ENCODE data around the gene CDH12.
"Not testable (repeated sequence)": the region's sequence is repeated elsewhere in the genome, so short reads cannot be mapped to it uniquely, and the experiment has no call there.

CDH12 gene

DNA sequence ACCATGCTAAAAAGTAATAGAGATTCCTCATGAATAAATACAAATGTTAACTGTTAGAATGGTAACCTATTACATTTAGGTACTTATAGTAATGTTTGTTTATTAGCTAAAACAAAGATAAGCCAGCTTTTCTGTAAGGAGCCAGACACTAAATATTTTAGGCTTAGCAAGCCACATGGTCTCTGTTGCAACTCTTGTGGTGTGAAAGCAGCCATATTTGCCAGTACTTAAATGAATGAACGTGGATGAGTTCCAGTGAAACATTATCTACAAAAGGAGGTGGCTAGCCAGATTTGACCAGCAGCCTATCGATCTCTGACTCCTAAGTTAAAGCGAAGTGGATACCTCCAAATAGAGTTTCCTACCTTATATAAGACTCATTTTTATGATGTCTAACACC lies 331.6 kb downstream of the CDH12 start:
- no peaks in the 10 kb centered on the region for H3K27me3 ChIP-seq (ENCODE audit: control insufficient read depth, insufficient read depth, low read length)
- H3K4me3 ChIP-seq (ENCODE audit: low read depth, low read length) = no peak overlapping the region
- no peaks in the 10 kb centered on the region for H3K36me3 ChIP-seq (ENCODE audit: control insufficient read depth, insufficient read depth, low read length)
- H3K4me1 ChIP-seq (ENCODE audit: control insufficient read depth, insufficient read depth, low read length) = no peaks in the 10 kb centered on the region
- H3K9ac ChIP-seq (ENCODE audit: low read length) = no peak overlapping the region
- no peaks in the 10 kb centered on the region for H3K9me3 ChIP-seq (ENCODE audit: control insufficient read depth, insufficient read depth, low read depth, low read length)
- no peak overlapping the region for H3K27ac ChIP-seq (ENCODE audit: low read depth, low read length)

DNA sequence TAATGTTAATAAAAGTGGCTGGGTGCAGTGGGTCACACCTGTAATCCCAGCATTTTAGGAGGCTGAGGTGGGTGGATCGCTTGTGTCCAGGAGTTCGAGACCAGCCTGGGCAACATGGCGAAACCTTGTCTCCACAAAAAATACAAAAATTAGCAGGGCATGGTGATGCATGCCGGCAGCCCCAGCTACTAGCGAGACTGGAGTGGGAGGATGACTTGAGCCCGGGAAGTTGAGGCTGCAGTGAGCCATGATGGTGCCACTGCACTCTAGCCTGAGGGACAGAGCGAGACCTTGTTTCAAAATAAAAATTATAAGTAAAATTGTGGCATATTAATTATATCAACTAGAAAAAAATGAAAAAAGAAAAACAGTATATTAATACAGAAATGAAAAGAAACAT lies 336.6 kb downstream of the CDH12 start:
- H3K9me3 ChIP-seq (ENCODE audit: control insufficient read depth, insufficient read depth, low read depth, low read length); H3K9ac ChIP-seq (ENCODE audit: low read length); H3K4me1 ChIP-seq (ENCODE audit: control insufficient read depth, insufficient read depth, low read length); H3K27ac ChIP-seq (ENCODE audit: low read depth, low read length); H3K27me3 ChIP-seq (ENCODE audit: control insufficient read depth, insufficient read depth, low read length); H3K36me3 ChIP-seq (ENCODE audit: control insufficient read depth, insufficient read depth, low read length); H3K4me3 ChIP-seq (ENCODE audit: low read depth, low read length): not testable (repeated sequence)

DNA sequence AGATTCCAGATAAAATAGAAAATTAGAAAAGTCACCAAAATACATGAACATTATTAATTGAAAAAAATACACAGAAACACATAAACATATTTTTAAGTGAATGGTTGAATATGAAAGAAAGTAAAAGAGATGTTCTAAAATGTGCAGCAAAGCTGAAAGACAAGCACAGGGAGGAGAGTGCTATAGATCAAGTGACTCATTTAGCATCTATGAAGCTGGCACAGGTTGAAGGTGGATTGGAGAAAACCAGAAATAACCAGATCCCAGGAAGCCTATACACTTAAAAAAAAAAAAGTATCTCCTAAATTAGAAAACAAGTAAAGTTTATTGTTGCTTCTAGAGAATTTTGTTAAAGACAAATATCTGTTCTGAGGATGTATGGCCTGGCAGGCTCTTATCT lies 338.9 kb downstream of the CDH12 start:
- no peak overlapping the region for H3K9ac ChIP-seq (ENCODE audit: low read length)
- H3K4me1 ChIP-seq (ENCODE audit: control insufficient read depth, insufficient read depth, low read length) = no peaks in the 10 kb centered on the region

DNA sequence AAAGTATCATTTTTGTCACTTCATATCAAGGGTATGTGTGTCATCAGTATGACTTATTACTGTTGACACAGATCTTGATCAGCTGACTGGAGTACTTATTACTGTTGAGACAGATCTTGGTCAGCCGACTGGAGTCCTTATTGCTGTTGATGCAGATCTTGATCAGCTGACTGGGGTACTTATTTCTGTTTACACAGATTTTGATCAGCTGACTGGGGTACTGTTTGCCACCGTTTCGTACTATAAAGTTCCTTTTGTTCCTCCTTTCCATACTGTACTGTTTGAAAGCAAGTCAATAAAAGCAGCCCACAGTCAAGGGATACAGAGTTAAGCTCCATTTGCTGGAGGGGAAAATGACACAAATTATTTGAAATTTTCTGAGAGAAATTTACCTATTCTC lies 347.3 kb downstream of the CDH12 start:
- Histone ChIP-seq H3K27me3 (ENCODE audit: control insufficient read depth, insufficient read depth, low read length) (no peaks in the 10 kb centered on the region), H3K4me1 (ENCODE audit: control insufficient read depth, insufficient read depth, low read length) (no peaks in the 10 kb centered on the region)

More for the DNA sequence above, 338.9 kb downstream of the CDH12 start:
- no peak overlapping the region for H3K27ac ChIP-seq (ENCODE audit: low read depth, low read length)
- H3K9me3 ChIP-seq (ENCODE audit: control insufficient read depth, insufficient read depth, low read depth, low read length) = no peaks in the 10 kb centered on the region
- no peaks in the 10 kb centered on the region for H3K27me3 ChIP-seq (ENCODE audit: control insufficient read depth, insufficient read depth, low read length)
- no peak overlapping the region for H3K4me3 ChIP-seq (ENCODE audit: low read depth, low read length)
- H3K36me3 ChIP-seq (ENCODE audit: control insufficient read depth, insufficient read depth, low read length) = no peaks in the 10 kb centered on the region

DNA sequence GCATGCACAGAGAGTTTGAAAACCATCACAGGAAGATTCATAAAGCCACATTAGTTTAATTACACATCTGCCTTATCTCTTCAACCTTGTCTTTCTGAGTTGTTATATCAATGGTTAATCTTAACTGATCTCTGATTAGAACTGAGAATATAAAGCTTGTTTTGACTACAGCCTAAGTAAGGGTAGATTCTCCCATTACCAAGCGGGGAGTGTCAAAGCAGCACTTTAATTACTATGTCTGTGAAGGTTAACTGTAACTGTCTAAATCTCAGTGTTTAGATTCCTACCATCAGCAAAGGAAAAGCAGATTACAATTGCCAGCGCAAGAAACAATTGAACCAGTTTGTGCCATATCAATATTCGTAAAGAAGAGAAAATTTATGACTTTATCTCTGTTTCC lies 348.7 kb downstream of the CDH12 start:
- H3K9ac ChIP-seq (ENCODE audit: low read length) = no peak overlapping the region

More for the DNA sequence above, 347.3 kb downstream of the CDH12 start:
- Histone ChIP-seq H3K9ac (ENCODE audit: low read length) (no peak overlapping the region), H3K9me3 (ENCODE audit: control insufficient read depth, insufficient read depth, low read depth, low read length) (peaks cover 7% of the 10 kb centered on the region), H3K4me3 (ENCODE audit: low read depth, low read length) (no peak overlapping the region), H3K27ac (ENCODE audit: low read depth, low read length) (no peak overlapping the region), H3K36me3 (ENCODE audit: control insufficient read depth, insufficient read depth, low read length) (no peaks in the 10 kb centered on the region)

DNA sequence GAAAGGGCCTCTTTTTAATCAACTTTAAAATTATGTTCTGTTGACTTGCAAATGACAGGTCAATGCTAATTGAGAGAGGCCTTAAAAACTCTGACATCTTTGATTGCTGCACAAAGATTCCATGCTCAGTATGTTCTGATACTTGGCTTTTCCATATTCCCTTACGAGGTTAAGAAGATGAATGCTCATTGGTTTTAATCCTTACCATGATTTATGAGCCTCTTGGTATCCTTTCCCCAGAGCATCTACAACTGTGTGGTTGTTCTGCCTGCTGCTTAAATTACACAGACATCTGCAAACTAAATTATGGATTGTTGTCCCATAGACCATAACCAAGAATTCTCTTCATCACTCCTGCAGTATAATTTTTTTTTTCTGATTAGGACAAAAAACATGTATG lies 352.6 kb downstream of the CDH12 start:
- no peaks in the 10 kb centered on the region for H3K27me3 ChIP-seq (ENCODE audit: control insufficient read depth, insufficient read depth, low read length)
- H3K9ac ChIP-seq (ENCODE audit: low read length) = no peak overlapping the region
- no peaks in the 10 kb centered on the region for H3K36me3 ChIP-seq (ENCODE audit: control insufficient read depth, insufficient read depth, low read length)
- H3K27ac ChIP-seq (ENCODE audit: low read depth, low read length) = no peak overlapping the region
- no peak overlapping the region for H3K4me3 ChIP-seq (ENCODE audit: low read depth, low read length)
- H3K4me1 ChIP-seq (ENCODE audit: control insufficient read depth, insufficient read depth, low read length) = no peaks in the 10 kb centered on the region
- peaks cover 7% of the 10 kb centered on the region for H3K9me3 ChIP-seq (ENCODE audit: control insufficient read depth, insufficient read depth, low read depth, low read length)

More for the DNA sequence above, 348.7 kb downstream of the CDH12 start:
- no peak overlapping the region for H3K27ac ChIP-seq (ENCODE audit: low read depth, low read length)
- peaks cover 7% of the 10 kb centered on the region for H3K9me3 ChIP-seq (ENCODE audit: control insufficient read depth, insufficient read depth, low read depth, low read length)
- H3K36me3 ChIP-seq (ENCODE audit: control insufficient read depth, insufficient read depth, low read length) = no peaks in the 10 kb centered on the region
- H3K4me3 ChIP-seq (ENCODE audit: low read depth, low read length) = no peak overlapping the region
- H3K4me1 ChIP-seq (ENCODE audit: control insufficient read depth, insufficient read depth, low read length) = no peaks in the 10 kb centered on the region
- no peaks in the 10 kb centered on the region for H3K27me3 ChIP-seq (ENCODE audit: control insufficient read depth, insufficient read depth, low read length)

DNA sequence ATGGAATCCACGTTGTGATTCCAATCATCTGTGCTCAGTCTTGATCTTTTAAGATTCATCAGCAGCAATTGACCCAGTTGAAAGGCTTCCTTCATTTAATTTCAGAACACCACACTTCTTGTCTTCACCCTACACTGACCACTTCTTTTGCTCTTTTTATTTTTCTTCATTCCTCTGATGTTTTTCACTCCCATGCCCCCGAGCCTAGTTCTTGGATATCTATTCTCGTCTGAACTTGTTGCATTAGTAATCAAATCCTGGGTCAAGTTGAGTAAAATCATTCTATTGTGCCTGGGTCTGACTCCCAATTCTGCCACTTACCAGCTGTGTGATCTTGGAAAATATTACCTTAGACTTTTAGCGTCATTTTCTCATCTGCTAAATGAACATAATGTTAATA lies 356.5 kb downstream of the CDH12 start:
- Histone ChIP-seq H3K4me1 (ENCODE audit: control insufficient read depth, insufficient read depth, low read length) (no peaks in the 10 kb centered on the region), H3K9ac (ENCODE audit: low read length) (no peak overlapping the region), H3K36me3 (ENCODE audit: control insufficient read depth, insufficient read depth, low read length) (no peaks in the 10 kb centered on the region), H3K27me3 (ENCODE audit: control insufficient read depth, insufficient read depth, low read length) (no peaks in the 10 kb centered on the region), H3K9me3 (ENCODE audit: control insufficient read depth, insufficient read depth, low read depth, low read length) (peaks cover under 1% of the 10 kb centered on the region; the same call in 1 of the 2 replicates), H3K27ac (ENCODE audit: low read depth, low read length) (no peak overlapping the region), H3K4me3 (ENCODE audit: low read depth, low read length) (no peak overlapping the region)

DNA sequence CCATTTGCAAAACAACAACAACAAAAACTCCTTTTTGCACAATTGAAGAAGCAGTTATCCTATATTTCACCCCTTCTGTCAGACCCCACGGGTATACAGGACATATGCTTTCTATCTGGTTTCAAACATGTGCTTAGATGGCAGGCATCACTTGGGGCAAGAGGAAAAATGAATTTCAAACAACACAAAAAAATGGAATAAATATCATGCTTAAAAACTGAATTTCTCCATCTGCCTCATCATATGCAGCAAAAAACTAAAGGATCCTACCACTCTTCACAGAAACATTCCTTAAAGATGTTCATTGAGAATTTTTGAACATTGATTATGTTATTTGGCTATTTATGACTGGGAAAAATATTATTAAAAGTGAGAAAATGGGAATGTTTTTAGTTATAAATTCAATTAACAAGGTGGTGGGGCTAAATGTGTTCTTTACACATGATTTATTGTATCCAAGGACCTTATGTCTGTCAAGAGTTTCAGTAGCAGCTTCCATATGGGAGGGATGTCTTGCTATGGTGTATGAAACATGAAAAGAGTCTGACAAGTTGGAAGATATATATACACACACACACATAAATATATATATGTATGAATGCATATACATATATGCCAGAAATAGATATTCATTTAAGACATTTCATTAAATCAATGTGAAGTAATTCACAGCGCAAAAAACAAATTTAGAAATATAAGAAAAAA lies 358.0 kb downstream of the CDH12 start:
- Histone ChIP-seq H3K4me3 (ENCODE audit: low read depth, low read length) (no peak overlapping the region), H3K36me3 (ENCODE audit: control insufficient read depth, insufficient read depth, low read length) (no peaks in the 10 kb centered on the region), H3K9ac (ENCODE audit: low read length) (no peak overlapping the region), H3K27me3 (ENCODE audit: control insufficient read depth, insufficient read depth, low read length) (no peaks in the 10 kb centered on the region), H3K27ac (ENCODE audit: low read depth, low read length) (no peak overlapping the region), H3K4me1 (ENCODE audit: control insufficient read depth, insufficient read depth, low read length) (no peaks in the 10 kb centered on the region), H3K9me3 (ENCODE audit: control insufficient read depth, insufficient read depth, low read depth, low read length) (no peaks in the 10 kb centered on the region)

DNA sequence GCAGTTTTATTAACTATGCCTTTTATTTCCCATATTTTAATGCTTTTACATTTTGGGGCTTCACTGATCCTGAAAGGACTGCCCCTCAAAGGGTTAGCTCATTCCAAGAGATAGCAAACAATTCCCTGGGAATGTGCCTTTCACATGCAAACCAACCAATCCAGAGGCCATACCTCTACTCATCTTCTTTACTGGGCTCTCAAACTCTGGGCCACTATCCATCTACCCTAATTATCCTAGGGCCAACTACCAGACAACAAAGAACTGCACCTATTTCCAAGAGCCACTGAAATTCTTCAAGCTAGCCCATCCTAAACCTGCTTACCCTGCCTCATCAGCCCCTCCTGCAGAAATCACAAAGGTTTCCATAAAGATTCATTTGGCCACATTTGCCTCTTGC lies 364.7 kb downstream of the CDH12 start:
- H3K9me3 ChIP-seq (ENCODE audit: control insufficient read depth, insufficient read depth, low read depth, low read length) = no peaks in the 10 kb centered on the region
- H3K9ac ChIP-seq (ENCODE audit: low read length) = no peak overlapping the region
- H3K27me3 ChIP-seq (ENCODE audit: control insufficient read depth, insufficient read depth, low read length) = no peaks in the 10 kb centered on the region
- no peak overlapping the region for H3K4me3 ChIP-seq (ENCODE audit: low read depth, low read length)
- no peak overlapping the region for H3K27ac ChIP-seq (ENCODE audit: low read depth, low read length)
- H3K4me1 ChIP-seq (ENCODE audit: control insufficient read depth, insufficient read depth, low read length) = 0 out of 2 replicates have a peak, but pooled peaks cover 2% of the 10 kb centered on the region
- H3K36me3 ChIP-seq (ENCODE audit: control insufficient read depth, insufficient read depth, low read length) = no peaks in the 10 kb centered on the region

DNA sequence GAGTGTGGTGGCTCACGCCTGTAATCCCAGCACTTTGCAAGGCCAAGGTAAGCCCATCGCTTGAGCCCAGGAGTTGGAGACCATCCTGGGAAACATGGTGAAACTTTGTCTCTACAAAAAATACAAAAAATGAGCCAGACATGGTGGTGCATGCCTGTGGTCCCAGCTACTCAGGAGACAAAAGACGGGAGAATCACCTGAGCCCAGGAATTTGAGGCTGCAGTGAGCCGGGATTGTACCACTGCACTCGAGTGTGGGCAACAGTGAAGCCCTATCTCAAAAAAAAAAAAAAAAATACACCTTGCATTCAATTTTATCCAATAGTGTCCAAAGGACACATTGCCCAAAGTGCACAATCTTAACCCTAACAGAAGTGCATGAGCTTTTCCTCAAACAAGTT lies 372.8 kb downstream of the CDH12 start:
- Histone ChIP-seq H3K9ac (ENCODE audit: low read length) (no peak overlapping the region), H3K4me3 (ENCODE audit: low read depth, low read length) (no peak overlapping the region), H3K27ac (ENCODE audit: low read depth, low read length) (no peak overlapping the region), H3K4me1 (ENCODE audit: control insufficient read depth, insufficient read depth, low read length) (no peaks in the 10 kb centered on the region), H3K36me3 (ENCODE audit: control insufficient read depth, insufficient read depth, low read length) (no peaks in the 10 kb centered on the region), H3K9me3 (ENCODE audit: control insufficient read depth, insufficient read depth, low read depth, low read length) (no peaks in the 10 kb centered on the region), H3K27me3 (ENCODE audit: control insufficient read depth, insufficient read depth, low read length) (no peaks in the 10 kb centered on the region)

DNA sequence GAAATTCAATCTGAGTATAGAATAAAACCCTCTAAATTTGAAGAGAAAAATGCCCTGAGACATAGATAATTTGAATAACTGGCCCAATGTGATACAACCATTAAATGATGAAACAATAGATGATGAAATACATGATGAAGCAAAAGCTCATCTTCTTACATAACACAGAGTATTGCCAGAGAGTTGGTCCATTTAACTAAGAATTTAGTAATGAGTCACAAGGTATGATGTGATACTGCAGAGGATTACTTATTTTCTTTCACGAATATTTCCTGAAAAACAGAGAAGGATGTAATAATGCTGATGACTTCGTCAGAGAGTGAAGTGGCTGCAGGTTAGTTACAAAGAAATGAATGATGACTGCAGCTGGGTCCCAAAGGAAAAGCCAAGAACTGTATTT lies 379.3 kb downstream of the CDH12 start:
- no peaks in the 10 kb centered on the region for H3K4me1 ChIP-seq (ENCODE audit: control insufficient read depth, insufficient read depth, low read length)
- no peak overlapping the region for H3K27ac ChIP-seq (ENCODE audit: low read depth, low read length)
- H3K9me3 ChIP-seq (ENCODE audit: control insufficient read depth, insufficient read depth, low read depth, low read length) = no peaks in the 10 kb centered on the region
- no peaks in the 10 kb centered on the region for H3K27me3 ChIP-seq (ENCODE audit: control insufficient read depth, insufficient read depth, low read length)
- H3K4me3 ChIP-seq (ENCODE audit: low read depth, low read length) = no peak overlapping the region
- no peak overlapping the region for H3K9ac ChIP-seq (ENCODE audit: low read length)
- no peaks in the 10 kb centered on the region for H3K36me3 ChIP-seq (ENCODE audit: control insufficient read depth, insufficient read depth, low read length)

All from HUES6 (cell line).